LoVo (cell line): ENCODE data around the gene RBM20.
"Not testable (repeated sequence)": the region's sequence is repeated elsewhere in the genome, so short reads cannot be mapped to it uniquely, and the experiment has no call there.

Source experiments
- DNase-seq: peaks from one replicate; pipeline ENCODE4 v3.0.0-alpha.2; 2016; ENCODE audit warnings: low spot score

Gene RBM20

GRCh38 chr10:110706690-110707098 lies 62.6 kb downstream of the RBM20 start:
- peak; percentile 52 for DNase-seq

- no peak for DNase-seq
Measured at GRCh38 chr10:110708776-110709443, 64.8 kb downstream of the RBM20 start.

DNA sequence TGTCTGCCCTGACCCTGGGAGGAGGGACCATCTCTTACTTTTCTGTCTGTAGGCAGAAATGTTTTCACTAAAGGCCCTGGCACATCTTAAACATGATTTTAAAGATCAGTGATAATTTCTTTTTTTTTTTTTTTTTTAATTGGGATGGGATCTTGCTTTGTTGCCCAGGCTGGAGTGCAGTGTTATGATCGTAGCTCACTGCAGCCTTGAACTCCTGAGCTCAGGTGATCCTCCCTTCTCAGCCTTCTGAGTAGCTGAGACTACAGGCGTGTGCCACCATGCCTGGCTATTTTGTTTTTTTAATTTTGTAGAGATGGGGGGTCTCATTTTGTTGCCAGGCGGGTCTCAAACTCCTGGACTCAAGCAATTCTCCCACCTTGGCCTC lies 65.3 kb downstream of the RBM20 start:
- no peak for DNase-seq

GRCh38 chr10:110709964-110710587 lies 65.9 kb downstream of the RBM20 start:
- no peak for DNase-seq

GRCh38 chr10:110710621-110711020 lies 66.5 kb downstream of the RBM20 start:
- DNase-seq = no peak

DNA sequence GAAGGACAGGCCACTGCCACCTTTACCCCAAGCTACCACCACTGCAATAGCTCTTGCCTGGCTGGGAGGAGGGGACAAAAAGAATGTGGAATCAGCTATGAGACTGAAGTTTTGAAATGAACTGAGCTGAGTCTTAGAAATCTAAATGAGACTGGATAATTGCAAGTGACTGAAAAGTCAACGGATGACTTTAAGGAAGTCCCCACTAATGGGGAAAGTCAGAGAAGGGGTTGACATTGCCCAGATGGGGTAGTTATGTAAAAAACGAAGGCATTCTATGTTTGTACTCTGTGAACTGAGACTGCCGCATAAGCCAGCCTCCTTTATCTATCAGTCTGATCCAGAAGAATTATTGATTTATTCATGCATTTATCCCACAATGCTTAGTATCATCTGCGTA lies 67.2 kb downstream of the RBM20 start:
- no peak for DNase-seq

DNA sequence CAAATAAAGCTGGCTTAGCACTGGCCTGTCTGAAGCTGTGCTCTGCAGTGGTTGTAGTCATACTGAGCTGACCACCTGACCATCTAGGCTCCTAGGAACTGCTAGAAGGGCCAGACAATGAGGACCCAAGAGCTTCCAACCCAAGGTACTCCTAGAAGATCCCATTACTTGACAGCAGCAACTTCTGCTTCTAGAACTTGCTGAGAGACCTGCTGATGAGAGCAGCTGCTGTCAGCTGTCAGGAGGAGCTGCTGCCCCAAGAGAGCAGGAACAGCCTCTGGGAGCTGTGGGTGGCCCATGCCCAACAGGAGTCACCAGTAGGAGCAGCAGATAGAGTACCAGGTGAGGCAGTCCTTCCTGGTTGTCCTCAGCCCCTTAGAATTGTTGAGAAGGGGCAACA lies 70.2 kb downstream of the RBM20 start:
- DNase-seq = no peak

GRCh38 chr10:110717781-110718589 lies 73.8 kb downstream of the RBM20 start:
- DNase-seq = no peak

DNA sequence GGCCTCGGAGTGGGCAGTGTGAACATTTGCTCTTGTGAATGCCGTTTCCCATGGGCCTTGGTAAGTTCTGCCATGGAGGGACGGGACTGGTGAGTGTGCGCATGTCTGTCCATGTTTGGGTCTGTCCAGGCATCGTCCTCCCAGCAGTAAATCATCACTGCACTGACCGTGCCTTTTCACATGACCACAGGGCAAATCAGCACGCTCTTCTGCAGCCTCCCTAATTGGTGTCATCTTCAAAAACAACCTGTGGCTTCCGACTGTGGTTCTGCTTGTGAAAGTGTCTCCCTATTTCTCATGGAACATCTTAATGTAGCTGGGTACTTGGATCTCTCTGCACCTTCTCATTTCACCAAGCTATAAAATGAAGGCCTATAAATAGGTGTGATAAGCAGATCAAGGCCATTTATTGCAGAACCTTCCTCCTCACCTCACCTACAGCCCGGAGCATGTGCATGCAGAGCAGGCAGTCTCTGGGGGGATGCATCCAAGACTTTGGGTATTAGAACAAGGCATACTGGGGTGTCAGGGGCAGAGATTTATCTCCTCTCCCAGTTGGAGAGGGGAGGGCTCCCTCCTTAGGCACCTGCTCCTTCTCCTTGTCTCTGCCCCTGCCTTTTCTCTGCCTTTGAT lies 77.4 kb downstream of the RBM20 start:
- no peak for DNase-seq

DNA sequence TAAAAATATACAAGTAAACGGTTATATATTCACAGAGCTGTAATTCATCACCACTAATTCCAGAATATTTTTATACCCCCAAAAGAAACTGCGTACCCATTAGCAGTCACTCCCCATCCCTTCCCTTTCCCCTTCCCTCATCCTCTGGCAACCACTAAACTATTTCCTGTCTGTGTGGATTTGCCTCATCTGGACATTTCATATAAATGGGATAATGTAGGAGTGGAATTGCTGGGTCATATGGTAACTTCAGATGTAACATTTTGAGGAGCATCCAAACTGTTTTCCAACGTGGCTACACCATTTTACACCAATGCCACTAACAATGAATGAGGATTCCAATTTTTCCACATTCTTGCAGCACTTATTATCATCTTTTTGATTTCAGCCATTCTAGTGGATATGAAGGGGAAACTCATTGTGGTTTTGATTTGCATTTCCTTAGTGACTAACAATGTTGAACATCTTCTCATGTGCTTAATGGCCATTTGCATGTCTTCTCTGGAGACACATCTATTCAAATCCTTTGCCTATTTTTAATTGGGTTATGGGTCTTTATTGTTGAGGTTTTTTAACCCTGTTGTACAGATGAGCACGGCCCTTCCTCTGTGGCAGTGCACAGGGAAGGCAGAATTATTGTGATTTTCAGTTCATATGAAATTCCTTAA lies 79.2 kb downstream of the RBM20 start:
- no peak for DNase-seq

DNA sequence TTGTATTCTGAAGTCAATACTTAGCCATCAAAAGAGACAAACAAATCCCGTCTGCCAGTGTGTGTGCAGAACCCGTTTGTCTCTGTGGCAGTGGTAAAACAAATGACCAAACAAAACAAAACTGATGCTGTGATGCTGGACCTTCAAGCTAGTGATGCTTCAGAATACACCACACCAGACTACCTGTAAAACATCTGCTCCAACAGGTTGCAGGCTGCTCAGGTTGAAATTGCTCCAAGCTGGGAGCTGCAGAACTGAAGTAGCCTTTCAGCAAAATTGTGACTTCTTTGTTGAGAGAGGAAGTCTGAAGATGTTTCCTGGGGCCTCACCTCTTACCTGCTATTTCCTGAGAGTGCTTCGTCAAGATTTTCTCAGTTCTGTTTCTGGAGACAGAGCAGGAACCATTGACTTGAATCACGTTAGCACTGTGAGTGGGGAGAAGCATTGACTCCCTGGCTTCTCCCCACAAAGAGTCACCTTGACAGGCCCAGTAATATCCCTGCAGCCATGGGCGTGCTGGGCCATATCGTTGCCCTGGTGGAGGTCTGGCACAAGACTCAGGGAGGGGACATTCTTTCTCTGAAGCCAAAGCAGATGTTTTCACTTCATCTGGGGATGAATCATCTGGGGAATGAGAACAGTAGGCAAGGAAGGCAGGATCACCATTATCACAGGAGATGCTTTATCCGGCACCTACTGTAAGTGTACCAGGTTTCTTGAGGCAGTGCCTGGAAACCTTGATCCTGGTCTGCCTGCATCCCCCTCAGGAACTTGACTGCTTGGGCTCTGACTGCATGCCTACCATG lies 80.2 kb downstream of the RBM20 start:
- no peak for DNase-seq

- DNase-seq = no peak
Measured at GRCh38 chr10:110724937-110725336, 80.8 kb downstream of the RBM20 start.

DNA sequence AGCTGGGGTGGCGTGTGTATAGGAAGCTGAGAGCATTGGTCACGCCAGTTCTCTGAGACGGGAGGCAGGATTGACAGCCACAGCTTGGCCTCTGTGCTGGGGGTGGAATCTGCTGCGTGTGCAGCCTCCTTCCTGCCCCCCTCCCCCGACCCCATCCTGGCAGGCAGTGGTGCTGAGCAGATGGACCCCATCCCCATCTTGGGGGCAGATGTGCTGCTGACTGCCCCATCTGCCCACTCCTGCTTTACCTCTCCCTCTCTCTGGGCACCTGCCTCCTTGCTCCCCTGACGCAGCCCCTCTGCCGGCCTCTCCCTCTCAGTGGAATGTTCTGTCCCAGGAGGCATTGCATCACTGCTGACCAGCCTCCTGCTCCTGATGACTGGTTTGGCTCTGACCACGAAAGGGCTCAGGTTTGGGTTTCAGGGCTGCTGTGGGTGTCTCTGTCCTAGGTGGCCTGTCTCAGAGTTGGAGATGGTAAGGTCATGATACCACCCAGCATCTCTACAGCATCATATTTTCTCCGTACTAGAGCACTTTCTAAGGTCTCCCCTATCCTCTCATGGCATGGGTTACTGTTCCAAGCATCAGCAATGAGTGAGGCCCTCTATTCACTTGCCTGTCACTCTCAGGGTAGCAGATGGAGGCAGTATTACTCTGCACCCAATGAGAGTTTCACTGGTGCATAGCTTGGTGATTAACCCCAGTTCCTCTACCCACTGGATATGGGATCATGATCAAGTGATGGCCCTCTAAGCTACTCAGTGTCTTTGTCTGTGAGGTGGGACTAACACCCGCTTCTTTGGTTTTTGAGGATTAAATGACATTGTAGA lies 81.9 kb downstream of the RBM20 start:
- DNase-seq = no peak

GRCh38 chr10:110727785-110728184 lies 83.6 kb downstream of the RBM20 start:
- DNase-seq = not testable (repeated sequence)

- no peak for DNase-seq
Measured at GRCh38 chr10:110730345-110731050, 86.4 kb downstream of the RBM20 start.

- DNase-seq = peak; percentile 27
Measured at GRCh38 chr10:110733218-110733952, 89.2 kb downstream of the RBM20 start.

DNA sequence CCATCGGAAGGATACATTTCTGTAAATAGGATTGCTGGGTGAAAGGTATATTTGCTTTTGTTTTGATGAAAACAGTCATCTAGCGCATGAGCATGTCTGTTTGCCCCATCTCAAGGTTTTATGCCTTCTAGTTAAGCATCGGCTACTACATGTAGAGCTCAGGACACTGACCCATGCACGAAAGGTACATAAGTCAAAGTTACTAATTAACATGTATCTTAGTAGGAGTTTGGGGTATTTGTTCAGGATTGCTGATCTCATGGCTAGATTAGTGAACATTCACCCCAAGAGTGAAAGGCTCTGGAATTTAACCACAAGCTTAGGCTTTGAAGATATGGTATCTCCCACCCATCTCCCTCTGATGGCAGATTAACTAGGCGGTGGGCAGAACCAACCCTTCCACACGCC lies 91.5 kb downstream of the RBM20 start:
- DNase-seq = no peak

GRCh38 chr10:110737886-110738634 lies 93.9 kb downstream of the RBM20 start:
- DNase-seq = no peak
